VCaP (cell line): ENCODE results near the gene CCDC184.

Experiments used
- H3K27ac ChIP-seq: fragments of 450-650 bp; 2 replicates; pipeline ENCODE4 v1.5.1; 2017
- CTCF ChIP-seq: fragments of 450-650 bp; conservative IDR thresholded peaks from 2 replicates; pipeline ENCODE4 v1.5.1; 2017; ENCODE audit warnings: mild to moderate bottlenecking, moderate library complexity

CCDC184 gene

GRCh38 chr12:48180857-48181495 lies 2.5 kb upstream of the CCDC184 start:
- H3K27ac ChIP-seq = no peak overlapping the region
- TF ChIP-seq CTCF = no peak

- H3K27ac ChIP-seq = peak overlapping the region; percentile 52
- no peak for TF ChIP-seq CTCF
These were observed 813 bp upstream of the CCDC184 start for GRCh38 chr12:48182631-48183030.

- peak; percentile 27; the same call in 1 of the 2 replicates for TF ChIP-seq CTCF
- H3K27ac ChIP-seq = peak overlapping the region; percentile 52; the same call in 1 of the 2 replicates
These were observed 568 bp downstream of the CCDC184 start for GRCh38 chr12:48183876-48184548.

- no peak overlapping the region for H3K27ac ChIP-seq
- TF ChIP-seq CTCF = no peak
These were observed 1.1 kb downstream of the CCDC184 start for GRCh38 chr12:48184549-48184922.

GRCh38 chr12:48185181-48185919 lies 1.9 kb downstream of the CCDC184 start:
- TF ChIP-seq CTCF = no peak
- no peak overlapping the region for H3K27ac ChIP-seq

GRCh38 chr12:48187916-48188695 lies 4.7 kb downstream of the CCDC184 start:
- TF ChIP-seq CTCF = no peak
- no peak overlapping the region for H3K27ac ChIP-seq
